ENCODE measurements around the gene RAPGEF6. TPM values are rescaled to one million over a fixed set of nuclear protein-coding genes. Genes with fewer than 3 reads are reported as not detected.

Gene RAPGEF6
- total RNA-seq, 6 donors from 2014 or later, result 16.4 to 49.4 (median 31.6) TPM

DNA sequence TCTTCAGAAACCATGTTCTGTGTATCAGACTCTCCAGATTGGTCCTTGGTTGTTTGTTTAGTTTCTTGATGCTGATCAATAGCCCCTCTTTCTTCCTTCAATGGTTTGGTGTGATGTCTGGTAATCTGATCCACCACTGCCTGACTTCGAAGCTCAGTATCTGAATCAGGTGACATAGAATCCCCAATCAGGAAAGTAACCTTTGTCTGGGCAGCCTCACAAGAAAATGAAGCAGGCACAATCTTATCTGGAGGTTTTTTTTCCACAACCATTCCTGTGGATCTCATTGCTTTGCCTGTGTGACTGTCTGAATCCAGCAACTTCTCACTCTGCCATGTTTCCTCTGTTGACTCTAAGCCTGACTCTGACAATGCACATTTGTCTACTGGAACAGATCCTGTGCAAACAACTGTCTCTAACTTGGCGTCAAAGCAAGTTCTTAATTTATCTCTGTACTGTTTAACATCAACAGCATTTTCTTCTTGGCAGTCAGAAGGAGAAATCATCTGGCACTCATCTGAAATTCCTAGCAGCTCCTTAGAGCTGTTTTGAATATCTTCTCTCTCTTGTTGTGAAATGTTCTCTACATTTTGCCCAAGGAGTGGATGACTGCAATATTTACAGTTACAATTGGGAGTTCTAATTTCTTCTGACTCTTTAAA is 37.1 kb upstream of the RAPGEF6 start:
- H3K27me3 ChIP-seq, result no peaks in the 10 kb centered on the region
- 40 to 47% methylated on average over 2 of the region's 2 CpGs for whole genome bisulfite sequencing, 2 donors
- TF ChIP-seq EP300 (IDR thresholded peaks at IDR 0.05) (peak in 1 of 4 donors; percentile 55), POLR2A (IDR thresholded peaks at IDR 0.05) (no peak), POLR2AphosphoS5 (IDR thresholded peaks at IDR 0.05) (peak; percentile 55 to 62)
- TF ChIP-seq, protein P1, sequence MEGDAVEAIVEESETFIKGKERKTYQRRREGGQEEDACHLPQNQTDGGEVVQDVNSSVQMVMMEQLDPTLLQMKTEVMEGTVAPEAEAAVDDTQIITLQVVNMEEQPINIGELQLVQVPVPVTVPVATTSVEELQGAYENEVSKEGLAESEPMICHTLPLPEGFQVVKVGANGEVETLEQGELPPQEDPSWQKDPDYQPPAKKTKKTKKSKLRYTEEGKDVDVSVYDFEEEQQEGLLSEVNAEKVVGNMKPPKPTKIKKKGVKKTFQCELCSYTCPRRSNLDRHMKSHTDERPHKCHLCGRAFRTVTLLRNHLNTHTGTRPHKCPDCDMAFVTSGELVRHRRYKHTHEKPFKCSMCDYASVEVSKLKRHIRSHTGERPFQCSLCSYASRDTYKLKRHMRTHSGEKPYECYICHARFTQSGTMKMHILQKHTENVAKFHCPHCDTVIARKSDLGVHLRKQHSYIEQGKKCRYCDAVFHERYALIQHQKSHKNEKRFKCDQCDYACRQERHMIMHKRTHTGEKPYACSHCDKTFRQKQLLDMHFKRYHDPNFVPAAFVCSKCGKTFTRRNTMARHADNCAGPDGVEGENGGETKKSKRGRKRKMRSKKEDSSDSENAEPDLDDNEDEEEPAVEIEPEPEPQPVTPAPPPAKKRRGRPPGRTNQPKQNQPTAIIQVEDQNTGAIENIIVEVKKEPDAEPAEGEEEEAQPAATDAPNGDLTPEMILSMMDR (IDR thresholded peaks at IDR 0.05), result no peak
- DNase-seq (no peak), ATAC-seq (ENCODE audit: low FRiP score in 2 of 2) (peak; percentile 69 to 85)
- H3K36me3 ChIP-seq, result peaks cover 4 to 58% (median 25%) of the 10 kb centered on the region in 4 donors
- no peaks in the 10 kb centered on the region for H3K9me3 ChIP-seq
- no peak overlapping the region for H3K4me3 ChIP-seq
- peak overlapping the region; percentile 49 to 83 (median 74) for H3K27ac ChIP-seq
- H3K4me1 ChIP-seq, result peaks cover 10 to 37% (median 25%) of the 10 kb centered on the region in 4 donors

DNA sequence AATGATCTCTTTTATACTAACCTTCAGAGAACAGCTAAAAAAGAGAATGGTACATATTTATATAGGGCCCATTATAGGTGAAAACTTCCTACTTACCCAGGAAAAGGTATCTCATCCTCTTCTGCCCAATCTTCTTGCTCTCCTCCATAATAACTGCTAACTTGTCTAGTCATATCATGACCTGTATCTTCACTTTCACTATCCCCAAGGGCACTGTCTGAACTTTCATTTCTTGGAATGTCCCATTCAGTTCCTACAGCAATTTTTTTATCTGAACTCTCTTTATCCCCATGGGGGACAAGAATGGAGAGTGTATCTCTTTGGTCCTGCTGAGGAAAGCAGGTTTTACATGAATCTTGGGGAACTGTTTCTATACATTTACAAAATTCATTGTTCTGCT is 36.4 kb upstream of the RAPGEF6 start:
- H3K27ac ChIP-seq, result peak overlapping the region; percentile 49 to 83 (median 74)
- H3K4me1 ChIP-seq, result peaks cover 10 to 37% (median 25%) of the 10 kb centered on the region in 4 donors
- H3K4me3 ChIP-seq, result no peak overlapping the region
- no peaks in the 10 kb centered on the region for H3K27me3 ChIP-seq
- TF ChIP-seq POLR2AphosphoS5 (IDR thresholded peaks at IDR 0.05) (no peak), POLR2A (IDR thresholded peaks at IDR 0.05) (no peak), EP300 (IDR thresholded peaks at IDR 0.05) (no peak)
- TF ChIP-seq, protein P1 (IDR thresholded peaks at IDR 0.05), result no peak
- no peak for DNase-seq
- H3K9me3 ChIP-seq, result no peaks in the 10 kb centered on the region
- peaks cover 0 to 51% (median 18%) of the 10 kb centered on the region in 4 donors for H3K36me3 ChIP-seq
- ATAC-seq (ENCODE audit: low FRiP score in 2 of 2), result peak in 1 of 2 donors; percentile 41

DNA sequence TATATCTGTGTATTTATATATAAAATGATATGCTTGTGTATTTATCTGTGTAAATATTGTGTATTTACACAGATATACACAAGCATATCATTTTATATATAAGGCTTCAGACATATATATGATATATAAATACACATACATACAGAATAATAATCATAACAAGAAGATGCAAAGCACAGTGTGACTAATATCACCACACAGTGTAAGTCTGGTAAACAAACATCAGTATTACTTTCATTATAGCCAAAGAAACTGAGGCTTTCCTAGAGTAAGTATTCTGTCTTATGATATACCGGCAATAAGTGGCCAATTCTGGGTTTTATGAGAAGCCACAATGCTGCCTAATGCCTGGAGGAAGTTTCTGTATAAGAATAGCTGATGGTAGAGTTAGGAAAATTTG is 29.9 kb upstream of the RAPGEF6 start:
- DNase-seq, result no peak

DNA sequence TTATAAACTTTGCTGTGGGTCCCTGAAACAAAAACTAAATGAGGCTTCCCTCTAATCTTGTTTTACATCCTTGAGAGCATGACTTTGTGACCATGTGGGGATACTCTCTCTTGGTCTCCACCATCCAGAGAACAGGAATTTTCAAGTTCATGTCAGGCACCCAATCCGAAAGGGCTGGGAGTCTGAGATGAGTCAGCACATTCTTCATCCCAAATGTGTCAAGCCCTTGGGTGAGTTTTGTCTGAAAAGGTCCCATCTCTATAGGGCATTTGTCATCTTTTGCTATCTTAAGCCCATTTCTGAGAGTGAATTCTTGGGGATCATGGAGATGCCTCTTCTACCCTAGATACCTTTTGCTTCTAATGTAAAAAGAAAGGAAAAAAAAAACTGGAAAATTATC is 26.9 kb upstream of the RAPGEF6 start:
- Histone ChIP-seq H3K36me3 (peaks cover 9 to 58% (median 28%) of the 10 kb centered on the region in 4 donors), H3K9me3 (peaks cover 0 to 13% (median 2%) of the 10 kb centered on the region in 4 donors), H3K4me3 (no peak overlapping the region), H3K27ac (no peak overlapping the region), H3K4me1 (no peaks in the 10 kb centered on the region), H3K27me3 (no peaks in the 10 kb centered on the region)
- TF ChIP-seq POLR2A (IDR thresholded peaks at IDR 0.05) (no peak), EP300 (IDR thresholded peaks at IDR 0.05) (no peak), POLR2AphosphoS5 (IDR thresholded peaks at IDR 0.05) (no peak)
- TF ChIP-seq, protein P1 (IDR thresholded peaks at IDR 0.05), result no peak
- 84 to 93% methylated on average over 1 of the region's 1 CpG for WGBS, 2 donors
- DNase-seq, result no peak
- no peak for ATAC-seq (ENCODE audit: low FRiP score in 2 of 2)

More for the DNA sequence above, 29.9 kb upstream of the RAPGEF6 start:
- no peak for ATAC-seq (ENCODE audit: low FRiP score in 2 of 2)
- 97% methylated on average over 1 of the region's 1 CpG for WGBS, 2 donors
- Histone ChIP-seq H3K9me3 (peaks cover 0 to 11% (median 2%) of the 10 kb centered on the region in 4 donors), H3K27ac (no peak overlapping the region), H3K27me3 (no peaks in the 10 kb centered on the region), H3K36me3 (peaks cover 3 to 63% (median 27%) of the 10 kb centered on the region in 4 donors), H3K4me3 (no peak overlapping the region), H3K4me1 (no peaks in the 10 kb centered on the region)
- no peak for TF ChIP-seq POLR2A (IDR thresholded peaks at IDR 0.05)
- no peak for TF ChIP-seq POLR2AphosphoS5 (IDR thresholded peaks at IDR 0.05)
- TF ChIP-seq, protein P1 (IDR thresholded peaks at IDR 0.05), result no peak
- no peak for TF ChIP-seq EP300 (IDR thresholded peaks at IDR 0.05)
